Upper lobe of left lung (tissue), 4 donors: Measurements from ENCODE around the gene SMG1.
"Not testable (repeated sequence)": the region's sequence is repeated elsewhere in the genome, so short reads cannot be mapped to it uniquely, and the experiment has no call there.

Source experiments
- CTCF ChIP-seq, 6 experiments: fragments of 450-650 bp in 4 of 6; fragments of 200-600 bp in 2 of 6; sonication (generic) in 2 of 6; IDR thresholded peaks; one replicate each; pipeline ENCODE4 v1.5.1; 2016 to 2019; ENCODE audit warnings: antibody characterized with exemption in 6 of 6
- EP300 ChIP-seq, 4 donors: sonication (generic); formaldehyde crosslinking; IDR thresholded peaks; one replicate each; pipeline ENCODE4 v1.5.1; 2017; ENCODE audit warnings: antibody characterized with exemption in 4 of 4, control low read depth in 2 of 4
- POLR2A ChIP-seq, 4 donors: fragments of 450-650 bp; IDR thresholded peaks; one replicate each; pipeline ENCODE4 v1.5.1; 2016 to 2017; ENCODE audit warnings: antibody characterized with exemption in 4 of 4, mild to moderate bottlenecking in 2 of 4
- POLR2AphosphoS5 ChIP-seq, 2 donors: sonication (generic); formaldehyde crosslinking; IDR thresholded peaks; one replicate each; pipeline ENCODE4 v1.5.1; 2017; ENCODE audit warnings: antibody characterized with exemption in 2 of 2

- TF ChIP-seq POLR2A, CTCF, EP300, POLR2AphosphoS5 (IDR thresholded peaks at IDR 0.05): not testable (repeated sequence)
Observed at GRCh38 chr16:18923935-18924334, 2.3 kb downstream of the SMG1 start.
